GM18873 (cell line): ENCODE data around the gene GGCX.

ENCODE experiments used
- ATAC-seq: cut with Tn5 transposase; IDR thresholded peaks from one replicate; pipeline ENCODE4 v1.9.1; 2021; ENCODE audit warnings: mild to moderate bottlenecking, moderate library complexity, moderate number of reproducible peaks; ENCODE audit not compliant: unreplicated experiment, low FRiP score

Gene GGCX

GRCh38 chr2:85523903-85524335, 37.4 kb downstream of the GGCX start:
- no peak for ATAC-seq

DNA sequence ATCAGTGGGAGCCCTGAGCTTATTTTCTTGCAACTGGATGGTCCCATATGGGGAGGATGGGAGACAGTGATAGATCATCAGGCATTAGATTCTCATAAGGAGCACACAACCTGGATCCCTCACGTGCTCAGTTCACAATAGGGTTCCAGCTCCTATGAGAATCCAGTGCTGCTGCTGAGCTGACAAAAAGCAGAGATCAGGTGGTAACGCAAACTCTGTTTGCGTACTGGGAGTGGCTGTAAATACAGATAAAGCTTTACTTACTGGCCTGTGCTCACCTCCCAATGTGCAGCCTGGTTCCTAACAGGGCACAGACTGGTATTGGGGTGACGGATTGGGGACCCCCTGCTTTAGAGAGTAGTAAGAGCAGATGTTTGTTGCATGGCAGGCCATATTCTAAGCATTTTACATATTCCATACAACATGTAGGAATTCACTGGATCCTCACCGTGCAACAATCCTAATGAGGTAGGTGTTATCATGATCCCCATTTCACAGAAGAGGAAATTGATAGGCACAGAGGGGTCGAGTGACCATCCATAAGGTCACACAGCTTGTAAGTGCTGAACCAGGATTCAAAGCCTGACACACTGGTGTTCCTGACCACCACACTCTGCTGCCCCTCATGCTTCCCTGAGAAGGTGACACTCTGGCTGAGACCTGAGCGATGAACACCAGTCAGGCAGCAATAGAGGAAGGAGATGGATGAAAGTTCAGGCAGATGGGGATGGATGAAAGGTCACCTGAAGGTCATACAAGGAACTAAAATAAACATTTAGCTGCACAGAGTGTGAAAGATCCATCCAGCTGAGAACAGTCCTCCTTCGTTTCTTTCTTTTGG, 38.0 kb downstream of the GGCX start:
- no peak for ATAC-seq

DNA sequence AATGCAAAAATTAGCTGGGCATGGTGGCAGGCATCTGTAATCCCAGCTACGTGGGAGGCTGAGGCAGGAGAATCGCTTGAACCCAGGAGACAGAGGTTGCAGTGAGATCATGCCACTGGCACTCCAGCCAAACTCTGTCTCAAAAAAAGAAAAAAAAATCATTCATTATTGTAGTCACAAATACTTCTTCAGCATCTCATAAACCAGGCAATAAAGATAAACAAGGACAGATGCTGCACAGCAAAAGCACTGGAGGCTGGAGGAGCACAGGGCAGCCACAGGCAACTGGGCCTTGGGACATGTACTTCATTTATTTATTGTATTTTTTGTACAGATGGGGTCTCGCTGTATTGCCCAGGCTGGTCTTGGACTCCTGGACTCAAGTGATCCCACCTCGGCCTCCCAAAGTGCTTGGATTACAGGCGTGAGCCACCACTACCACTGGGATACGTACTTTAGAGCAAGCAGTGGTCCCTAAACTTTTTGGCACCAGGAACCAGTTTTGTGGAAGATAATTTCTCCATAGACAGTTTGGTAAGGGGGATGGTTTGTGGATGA, 39.1 kb downstream of the GGCX start:
- ATAC-seq: no peak

DNA sequence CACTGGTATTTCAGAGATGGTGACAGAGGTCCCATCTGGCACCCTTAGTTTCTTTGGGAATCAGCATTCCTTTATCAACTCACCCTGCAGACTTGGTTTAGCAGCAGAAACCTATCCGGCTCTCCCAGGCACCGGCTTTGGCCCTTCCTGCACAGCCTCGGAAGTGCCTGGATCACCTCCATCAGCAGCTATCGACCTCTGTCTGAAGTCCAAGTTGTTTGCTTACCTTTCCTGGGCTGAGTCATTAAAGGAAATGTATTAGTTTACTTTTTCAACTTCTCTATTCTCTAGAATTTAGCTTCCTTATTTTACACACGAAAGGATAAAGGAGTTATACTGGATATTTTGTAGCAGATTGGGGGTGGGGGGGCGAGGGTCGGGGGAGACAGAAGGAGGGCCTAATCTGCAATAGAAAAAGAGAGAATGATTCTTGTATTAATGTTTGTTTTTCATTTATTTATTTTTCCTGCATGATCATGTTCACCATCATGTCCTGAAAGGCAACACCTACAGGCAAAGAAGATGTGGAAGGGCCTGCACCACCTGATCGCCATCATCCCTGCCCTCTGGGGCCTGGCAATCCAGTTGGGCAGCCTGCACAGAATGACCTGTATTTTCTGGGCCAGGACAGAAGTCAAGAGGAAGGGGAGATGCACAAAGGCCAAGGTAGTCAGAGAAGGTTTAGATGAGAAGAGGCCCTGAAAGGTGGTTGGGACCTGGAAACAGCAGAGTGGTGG, 44.5 kb downstream of the GGCX start:
- ATAC-seq: no peak

- ATAC-seq: no peak
Measured at GRCh38 chr2:85514323-85514722, 47.0 kb downstream of the GGCX start.

GRCh38 chr2:85511008-85511811, 50.1 kb downstream of the GGCX start:
- no peak for ATAC-seq

GRCh38 chr2:85506768-85507181, 54.5 kb downstream of the GGCX start:
- ATAC-seq: no peak

GRCh38 chr2:85505551-85506238, 55.6 kb downstream of the GGCX start:
- no peak for ATAC-seq

- ATAC-seq: no peak
Measured at GRCh38 chr2:85504778-85505261, 56.5 kb downstream of the GGCX start.

GRCh38 chr2:85503851-85504777, 57.2 kb downstream of the GGCX start:
- ATAC-seq: no peak

DNA sequence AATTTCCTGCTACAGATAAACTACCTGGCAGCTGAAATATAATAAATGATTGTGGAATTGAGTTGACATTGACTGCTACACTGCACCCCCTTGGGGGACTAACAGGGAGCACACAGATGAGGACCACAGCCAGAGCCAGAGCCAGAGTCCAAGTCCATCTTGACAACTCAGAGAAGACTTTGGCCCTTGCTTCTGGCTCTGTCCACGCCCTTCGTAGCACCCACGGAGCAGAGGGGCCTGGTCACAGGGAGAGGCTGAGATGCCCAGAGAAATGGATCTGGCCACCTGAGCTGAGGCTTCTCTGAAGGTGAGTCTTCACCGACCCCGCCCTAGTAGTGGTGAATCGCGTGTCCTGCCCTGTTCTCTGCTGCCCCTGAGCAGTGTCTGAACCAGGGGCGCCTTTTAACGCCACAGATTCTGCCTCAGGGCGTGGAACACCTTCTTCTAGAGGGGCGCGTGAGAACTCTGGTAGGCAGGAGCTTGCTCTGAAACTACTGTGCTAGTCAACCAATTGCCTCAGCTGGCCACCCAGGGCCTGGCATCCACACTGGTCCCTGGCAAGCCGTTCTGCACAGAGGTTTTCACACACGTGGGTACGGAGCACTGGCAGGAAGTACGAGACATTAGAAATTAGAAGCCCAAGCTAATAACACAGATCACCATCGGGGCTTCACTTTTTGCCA, 58.0 kb downstream of the GGCX start:
- ATAC-seq: no peak

DNA sequence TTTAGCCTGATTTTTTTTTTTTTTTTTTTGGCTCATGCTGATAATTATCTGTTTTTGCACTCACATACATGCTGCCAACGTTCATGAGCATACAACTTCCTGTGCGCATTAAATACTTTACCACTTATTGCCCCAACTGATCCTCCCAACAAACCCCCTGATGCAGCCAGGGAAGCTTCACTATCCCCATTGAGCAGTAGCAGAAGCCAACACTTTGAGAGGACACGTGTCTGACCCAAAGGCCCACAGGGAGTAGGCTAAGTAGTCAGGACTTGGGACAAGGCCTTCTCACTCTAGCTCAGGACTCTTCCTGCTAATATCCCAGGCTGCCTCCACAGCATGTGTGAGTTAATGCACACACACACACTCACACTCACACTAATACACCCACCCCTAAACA, 58.6 kb downstream of the GGCX start:
- ATAC-seq: no peak

GRCh38 chr2:85501248-85501647, 60.0 kb downstream of the GGCX start:
- no peak for ATAC-seq

DNA sequence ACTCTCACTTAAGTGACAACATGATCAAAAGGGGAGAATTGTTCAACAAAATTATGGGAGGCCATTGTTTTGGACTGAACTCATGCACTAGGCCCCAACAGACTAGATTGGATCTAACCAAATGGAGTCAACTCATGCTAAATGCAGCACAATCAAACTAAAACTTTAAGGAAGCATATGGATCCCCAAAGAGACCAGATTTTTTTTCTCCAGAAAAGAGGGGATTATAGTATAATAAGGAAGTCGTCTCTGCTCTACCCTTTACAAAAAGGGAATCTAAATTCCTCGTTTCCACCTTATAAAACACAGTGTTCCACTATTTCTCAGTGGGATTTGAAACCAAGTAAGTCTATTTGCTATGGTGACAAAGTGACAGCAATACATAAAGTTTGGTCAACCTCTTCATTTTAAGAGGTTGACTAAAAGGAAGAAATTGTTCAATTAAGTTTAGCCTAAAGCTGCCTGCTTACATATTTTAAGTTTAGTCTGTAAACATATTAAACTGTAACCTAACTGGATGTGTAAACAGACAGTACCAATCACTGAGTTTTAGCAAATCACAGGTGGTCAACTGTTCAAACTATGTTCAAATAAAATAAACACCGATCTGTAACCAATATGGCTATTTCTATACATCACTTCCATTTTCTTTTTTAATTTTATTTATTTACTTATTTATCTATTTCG, 63.2 kb downstream of the GGCX start:
- ATAC-seq: no peak

- ATAC-seq: no peak
Measured at GRCh38 chr2:85496436-85496835, 64.9 kb downstream of the GGCX start.
